HepG2 (cell line): ENCODE measurements around the gene RBBP8. TPM values are rescaled to one million over a fixed set of nuclear protein-coding genes. Genes with fewer than 3 reads are reported as not detected.

ENCODE experiments used
- ATAD3A ChIP-seq: sonication (generic); formaldehyde crosslinking; IDR thresholded peaks from 2 replicates; pipeline ENCODE4 v1.4.0; 2020; ENCODE audit warnings: missing genetic modification reagents
- CSRNP2 ChIP-seq: sonication (generic); formaldehyde crosslinking; conservative IDR thresholded peaks from 2 replicates; pipeline ENCODE4 v1.8.0; 2022; ENCODE audit warnings: low read depth, missing genetic modification reagents
- HMG20B ChIP-seq: conservative IDR thresholded peaks from 2 replicates; pipeline ENCODE4 v1.6.1; 2016; ENCODE audit warnings: missing genetic modification reagents, missing compliant biosample characterization
- KMT2A ChIP-seq: sonication (generic); formaldehyde crosslinking; IDR thresholded peaks from 2 replicates; pipeline ENCODE4 v1.4.0; 2020; ENCODE audit warnings: missing genetic modification reagents
- MATR3 ChIP-seq: sonication (generic); formaldehyde crosslinking; IDR thresholded peaks from 2 replicates; pipeline ENCODE4 v1.4.0; 2020; ENCODE audit warnings: missing genetic modification reagents
- MXI1 ChIP-seq: IDR thresholded peaks from 3 replicates; pipeline ENCODE4 v1.6.1; 2012; ENCODE audit warnings: low read depth, low read length, inconsistent platforms, borderline replicate concordance
- SMYD3 ChIP-seq: sonication (generic); formaldehyde crosslinking; IDR thresholded peaks from 2 replicates; pipeline ENCODE4 v1.8.1; 2023; ENCODE audit warnings: mild to moderate bottlenecking, missing genetic modification reagents
- THYN1 ChIP-seq: sonication (generic); formaldehyde crosslinking; IDR thresholded peaks from 2 replicates; pipeline ENCODE4 v1.8.1; 2023; ENCODE audit warnings: low read depth, mild to moderate bottlenecking, moderate library complexity, missing genetic modification reagents, borderline replicate concordance
- ZFP62 ChIP-seq: sonication (generic); formaldehyde crosslinking; IDR thresholded peaks from 2 replicates; pipeline ENCODE4 v1.4.0; 2020; ENCODE audit warnings: missing genetic modification reagents
- ZNF121 ChIP-seq: sonication (generic); formaldehyde crosslinking; IDR thresholded peaks from 2 replicates; pipeline ENCODE4 v1.5.0; 2020; ENCODE audit warnings: mild to moderate bottlenecking, missing genetic modification reagents
- ZNF713 ChIP-seq: sonication (generic); formaldehyde crosslinking; IDR thresholded peaks from 2 replicates; pipeline ENCODE4 v1.4.0; 2020; ENCODE audit warnings: mild to moderate bottlenecking, missing genetic modification reagents
- ZNF784 ChIP-seq: sonication (generic); formaldehyde crosslinking; IDR thresholded peaks from 2 replicates; pipeline ENCODE4 v1.5.1; 2020; ENCODE audit warnings: missing genetic modification reagents, mild to moderate bottlenecking, borderline replicate concordance
- ZSCAN25 ChIP-seq: sonication (generic); formaldehyde crosslinking; IDR thresholded peaks from 2 replicates; pipeline ENCODE4 v1.8.0; 2022; ENCODE audit warnings: mild to moderate bottlenecking, missing genetic modification reagents
- ZSCAN9 ChIP-seq: IDR thresholded peaks from 2 replicates; pipeline ENCODE4 v1.6.1; 2016; ENCODE audit warnings: borderline replicate concordance
- polyA plus RNA-seq, 8 experiments: library from polyadenylated mRNA; depleted of rRNA in 3 of 8; stranded (reverse) in 7 of 8; unstranded in 1 of 8; fragments of >200 nt; fragmentation: Illumina TruSeq in 4 of 8; extraction: Trizol in 4 of 8; gene quantifications; 2 replicates each; pipeline versions ENCODE4 v1.2.1 to v1.2.3, GENCODE V29; 2011 to 2016; ENCODE audit warnings: low read depth in 4 of 8, missing spikeins in 1 of 8, mixed read lengths in 1 of 8; ENCODE audit not compliant: insufficient read depth in 1 of 8
- total RNA-seq, 5 experiments: library from RNA; depleted of rRNA; stranded (reverse); fragments of >200 nt; fragmentation: Illumina TruSeq; extraction: Trizol; gene quantifications; 2 replicates each; pipeline ENCODE4 v1.2.3, GENCODE V29; 2016; ENCODE audit warnings: low read depth in 1 of 5
- TF ChIP-seq, protein P1 (sequence below): fragments of 450-650 bp; IDR thresholded peaks from 2 replicates; pipeline ENCODE4 v1.6.1; 2017; ENCODE audit warnings: mild to moderate bottlenecking
- TF ChIP-seq, protein P2 (sequence below): sonication (generic); formaldehyde crosslinking; IDR thresholded peaks from 2 replicates; pipeline ENCODE4 v1.4.0; 2020; ENCODE audit warnings: missing genetic modification reagents
- TF ChIP-seq, protein P3 (sequence below): sonication (generic); formaldehyde crosslinking; IDR thresholded peaks from 2 replicates; pipeline ENCODE4 v1.4.0; 2020; ENCODE audit warnings: missing genetic modification reagents, low read depth, mild to moderate bottlenecking, borderline replicate concordance
- TF ChIP-seq, protein P4 (sequence below): sonication (generic); formaldehyde crosslinking; IDR thresholded peaks from 2 replicates; pipeline ENCODE4 v1.5.0; 2020; ENCODE audit warnings: missing genetic modification reagents, mild to moderate bottlenecking, borderline replicate concordance
- TF ChIP-seq, protein P5 (sequence below): sonication (generic); formaldehyde crosslinking; IDR thresholded peaks from 2 replicates; pipeline ENCODE4 v1.4.0; 2020; ENCODE audit warnings: mild to moderate bottlenecking, missing genetic modification reagents

RBBP8 gene
- total and polyA plus RNA-seq, 2 of the 13 experiments (the other 11 are each of a cell fraction or from before 2014, with no cell fraction given): 14.2 to 47.4 TPM

DNA sequence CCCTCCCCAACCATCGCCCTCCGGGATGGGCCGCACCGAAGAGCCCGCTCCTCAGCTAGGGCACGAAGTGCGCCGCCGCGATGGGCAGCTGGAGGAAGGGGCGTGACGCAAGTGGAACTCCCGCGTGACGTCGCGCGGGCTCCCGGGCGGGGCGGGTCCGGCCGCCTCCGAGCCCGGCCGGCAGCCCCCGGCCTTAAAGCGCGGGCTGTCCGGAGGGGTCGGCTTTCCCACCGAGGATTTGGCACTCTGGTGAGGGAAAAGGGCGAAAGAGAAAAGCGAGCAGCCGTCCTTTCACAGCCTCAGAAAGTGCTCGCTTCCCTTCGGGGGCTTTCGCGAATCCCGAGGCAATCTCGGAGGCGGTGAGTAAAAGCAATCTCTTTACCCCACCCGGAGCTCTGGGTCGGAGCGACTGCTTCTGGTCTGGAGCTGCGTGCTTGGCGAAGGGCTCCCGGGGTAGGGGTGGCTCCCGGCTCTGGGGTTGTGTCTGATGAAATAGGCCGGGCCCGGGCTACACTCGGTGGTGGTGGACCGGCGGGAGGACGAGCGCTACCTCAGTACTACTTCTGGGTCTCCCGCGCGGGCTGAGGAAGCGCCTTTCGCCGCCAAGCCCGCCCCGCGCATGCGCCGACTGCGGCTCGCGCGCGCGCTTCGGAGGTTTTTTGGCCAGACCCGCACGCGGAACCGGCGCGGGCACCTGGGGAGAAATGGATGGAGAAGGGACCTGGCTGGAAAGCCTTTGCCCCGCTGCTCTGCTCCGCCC, at the start of gene RBBP8 (continued):
- TF ChIP-seq, protein P1, sequence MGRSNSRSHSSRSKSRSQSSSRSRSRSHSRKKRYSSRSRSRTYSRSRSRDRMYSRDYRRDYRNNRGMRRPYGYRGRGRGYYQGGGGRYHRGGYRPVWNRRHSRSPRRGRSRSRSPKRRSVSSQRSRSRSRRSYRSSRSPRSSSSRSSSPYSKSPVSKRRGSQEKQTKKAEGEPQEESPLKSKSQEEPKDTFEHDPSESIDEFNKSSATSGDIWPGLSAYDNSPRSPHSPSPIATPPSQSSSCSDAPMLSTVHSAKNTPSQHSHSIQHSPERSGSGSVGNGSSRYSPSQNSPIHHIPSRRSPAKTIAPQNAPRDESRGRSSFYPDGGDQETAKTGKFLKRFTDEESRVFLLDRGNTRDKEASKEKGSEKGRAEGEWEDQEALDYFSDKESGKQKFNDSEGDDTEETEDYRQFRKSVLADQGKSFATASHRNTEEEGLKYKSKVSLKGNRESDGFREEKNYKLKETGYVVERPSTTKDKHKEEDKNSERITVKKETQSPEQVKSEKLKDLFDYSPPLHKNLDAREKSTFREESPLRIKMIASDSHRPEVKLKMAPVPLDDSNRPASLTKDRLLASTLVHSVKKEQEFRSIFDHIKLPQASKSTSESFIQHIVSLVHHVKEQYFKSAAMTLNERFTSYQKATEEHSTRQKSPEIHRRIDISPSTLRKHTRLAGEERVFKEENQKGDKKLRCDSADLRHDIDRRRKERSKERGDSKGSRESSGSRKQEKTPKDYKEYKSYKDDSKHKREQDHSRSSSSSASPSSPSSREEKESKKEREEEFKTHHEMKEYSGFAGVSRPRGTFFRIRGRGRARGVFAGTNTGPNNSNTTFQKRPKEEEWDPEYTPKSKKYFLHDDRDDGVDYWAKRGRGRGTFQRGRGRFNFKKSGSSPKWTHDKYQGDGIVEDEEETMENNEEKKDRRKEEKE: no peak
- TF ChIP-seq KMT2A (CRISPR knock-in tag) (peak; percentile 86), HMG20B (CRISPR knock-in tag) (no peak), ZNF121 (CRISPR knock-in tag) (0 out of 2 replicates have a peak, but pooled peaks have one; percentile 16), MXI1 (peak; percentile 46; the same call in 1 of the 3 replicates), ZNF713 (no peak), SMYD3 (CRISPR knock-in tag) (0 out of 2 replicates have a peak, but pooled peaks have one; percentile 14), ATAD3A (CRISPR knock-in tag) (no peak), THYN1 (CRISPR knock-in tag) (no peak), CSRNP2 (CRISPR knock-in tag) (no peak), ZSCAN25 (CRISPR knock-in tag) (peak; percentile 50; the same call in 1 of the 2 replicates), ZNF784 (CRISPR knock-in tag) (no peak; the same call in 1 of the 2 replicates), ZSCAN9 (CRISPR knock-in tag) (no peak), ZFP62 (CRISPR knock-in tag) (no peak), MATR3 (CRISPR knock-in tag) (no peak)
- TF ChIP-seq, protein P2, sequence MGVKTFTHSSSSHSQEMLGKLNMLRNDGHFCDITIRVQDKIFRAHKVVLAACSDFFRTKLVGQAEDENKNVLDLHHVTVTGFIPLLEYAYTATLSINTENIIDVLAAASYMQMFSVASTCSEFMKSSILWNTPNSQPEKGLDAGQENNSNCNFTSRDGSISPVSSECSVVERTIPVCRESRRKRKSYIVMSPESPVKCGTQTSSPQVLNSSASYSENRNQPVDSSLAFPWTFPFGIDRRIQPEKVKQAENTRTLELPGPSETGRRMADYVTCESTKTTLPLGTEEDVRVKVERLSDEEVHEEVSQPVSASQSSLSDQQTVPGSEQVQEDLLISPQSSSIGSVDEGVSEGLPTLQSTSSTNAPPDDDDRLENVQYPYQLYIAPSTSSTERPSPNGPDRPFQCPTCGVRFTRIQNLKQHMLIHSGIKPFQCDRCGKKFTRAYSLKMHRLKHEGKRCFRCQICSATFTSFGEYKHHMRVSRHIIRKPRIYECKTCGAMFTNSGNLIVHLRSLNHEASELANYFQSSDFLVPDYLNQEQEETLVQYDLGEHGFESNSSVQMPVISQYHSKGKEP (CRISPR knock-in tag): no peak
- TF ChIP-seq, protein P3, sequence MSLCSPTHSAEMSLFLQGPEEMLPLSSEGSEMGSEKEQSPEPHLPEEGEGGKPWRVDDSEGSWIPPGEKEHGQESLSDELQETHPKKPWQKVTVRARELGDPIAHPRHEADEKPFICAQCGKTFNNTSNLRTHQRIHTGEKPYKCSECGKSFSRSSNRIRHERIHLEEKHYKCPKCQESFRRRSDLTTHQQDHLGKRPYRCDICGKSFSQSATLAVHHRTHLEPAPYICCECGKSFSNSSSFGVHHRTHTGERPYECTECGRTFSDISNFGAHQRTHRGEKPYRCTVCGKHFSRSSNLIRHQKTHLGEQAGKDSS: 0 out of 2 replicates have a peak, but pooled peaks have one; percentile 20
- TF ChIP-seq, protein P4, sequence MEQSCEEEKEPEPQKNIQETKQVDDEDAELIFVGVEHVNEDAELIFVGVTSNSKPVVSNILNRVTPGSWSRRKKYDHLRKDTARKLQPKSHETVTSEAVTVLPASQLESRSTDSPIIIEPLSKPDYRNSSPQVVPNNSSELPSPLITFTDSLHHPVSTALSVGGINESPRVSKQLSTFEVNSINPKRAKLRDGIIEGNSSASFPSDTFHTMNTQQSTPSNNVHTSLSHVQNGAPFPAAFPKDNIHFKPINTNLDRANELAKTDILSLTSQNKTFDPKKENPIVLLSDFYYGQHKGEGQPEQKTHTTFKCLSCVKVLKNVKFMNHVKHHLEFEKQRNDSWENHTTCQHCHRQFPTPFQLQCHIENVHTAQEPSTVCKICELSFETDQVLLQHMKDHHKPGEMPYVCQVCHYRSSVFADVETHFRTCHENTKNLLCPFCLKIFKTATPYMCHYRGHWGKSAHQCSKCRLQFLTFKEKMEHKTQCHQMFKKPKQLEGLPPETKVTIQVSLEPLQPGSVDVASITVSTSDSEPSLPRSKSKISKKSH: 0 out of 2 replicates have a peak, but pooled peaks have one; percentile 58
- TF ChIP-seq, protein P5, sequence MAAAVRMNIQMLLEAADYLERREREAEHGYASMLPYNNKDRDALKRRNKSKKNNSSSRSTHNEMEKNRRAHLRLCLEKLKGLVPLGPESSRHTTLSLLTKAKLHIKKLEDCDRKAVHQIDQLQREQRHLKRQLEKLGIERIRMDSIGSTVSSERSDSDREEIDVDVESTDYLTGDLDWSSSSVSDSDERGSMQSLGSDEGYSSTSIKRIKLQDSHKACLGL (CRISPR knock-in tag): peak; percentile 92
